ENCODE results near the gene ZMIZ1.

Gene ZMIZ1

GRCh38 chr10:79155301-79156081, 86.7 kb downstream of the ZMIZ1 start:
- no peak for DNase-seq (ENCODE audit: low spot score)

GRCh38 chr10:79156334-79157274, 87.8 kb downstream of the ZMIZ1 start:
- no peak for DNase-seq (ENCODE audit: low spot score)

- DNase-seq (ENCODE audit: low spot score), result no peak
Observed at GRCh38 chr10:79158004-79158340, 89.2 kb downstream of the ZMIZ1 start.

- no peak for DNase-seq (ENCODE audit: low spot score)
Observed at GRCh38 chr10:79158402-79159097, 89.8 kb downstream of the ZMIZ1 start.

- no peak for DNase-seq (ENCODE audit: low spot score)
Observed at GRCh38 chr10:79159141-79159651, 90.4 kb downstream of the ZMIZ1 start.

GRCh38 chr10:79159785-79160184, 91.0 kb downstream of the ZMIZ1 start:
- no peak for DNase-seq (ENCODE audit: low spot score)

- DNase-seq (ENCODE audit: low spot score), result no peak
Observed at GRCh38 chr10:79160191-79160590, 91.4 kb downstream of the ZMIZ1 start.

- DNase-seq (ENCODE audit: low spot score), result no peak
Observed at GRCh38 chr10:79161557-79161956, 92.8 kb downstream of the ZMIZ1 start.

- DNase-seq (ENCODE audit: low spot score), result no peak
Observed at GRCh38 chr10:79162022-79162421, 93.3 kb downstream of the ZMIZ1 start.

GRCh38 chr10:79162861-79163665, 94.3 kb downstream of the ZMIZ1 start:
- DNase-seq (ENCODE audit: low spot score), result no peak

- DNase-seq (ENCODE audit: low spot score), result no peak
Observed at GRCh38 chr10:79163666-79163975, 94.9 kb downstream of the ZMIZ1 start.

GRCh38 chr10:79164075-79164474, 95.3 kb downstream of the ZMIZ1 start:
- DNase-seq (ENCODE audit: low spot score), result no peak

- no peak for DNase-seq (ENCODE audit: low spot score)
Observed at GRCh38 chr10:79165070-79165778, 96.5 kb downstream of the ZMIZ1 start.

- no peak for DNase-seq (ENCODE audit: low spot score)
Observed at GRCh38 chr10:79166312-79166721, 97.6 kb downstream of the ZMIZ1 start.

- no peak for DNase-seq (ENCODE audit: low spot score)
Observed at GRCh38 chr10:79166741-79167140, 98.0 kb downstream of the ZMIZ1 start.

GRCh38 chr10:79167537-79167936, 98.8 kb downstream of the ZMIZ1 start:
- no peak for DNase-seq (ENCODE audit: low spot score)

- no peak for DNase-seq (ENCODE audit: low spot score)
Observed at GRCh38 chr10:79168210-79168609, 99.4 kb downstream of the ZMIZ1 start.

- no peak for DNase-seq (ENCODE audit: low spot score)
Observed at GRCh38 chr10:79170226-79170752, 101.5 kb downstream of the ZMIZ1 start.

GRCh38 chr10:79170993-79171392, 102.2 kb downstream of the ZMIZ1 start:
- DNase-seq (ENCODE audit: low spot score), result no peak

GRCh38 chr10:79171504-79171903, 102.7 kb downstream of the ZMIZ1 start:
- DNase-seq (ENCODE audit: low spot score), result no peak

GRCh38 chr10:79172881-79173280, 104.1 kb downstream of the ZMIZ1 start:
- DNase-seq (ENCODE audit: low spot score), result no peak

Measured in COLO829 (cell line).